HepG2 (cell line): ENCODE measurements around the gene FUT6. TPM values are rescaled to one million over a fixed set of nuclear protein-coding genes. Genes with fewer than 3 reads are reported as not detected.
"Not testable (repeated sequence)": the region's sequence is repeated elsewhere in the genome, so short reads cannot be mapped to it uniquely, and the experiment has no call there.

Experiments
- ATAC-seq: fragments of 200-7000 bp; cut with Tn5 transposase; 3 replicates; pipeline ENCODE4 v1.9.1; 2020; ENCODE audit warnings: mild to moderate bottlenecking, moderate library complexity
- BruUV-seq: library from RNA; stranded (reverse); fragments of 400-500 nt; replicated peaks from 2 replicates; lab custom pipeline; 2021; lab: Mats Ljungman, UMichigan
- CTCF ChIA-PET: fragments of 300-600 bp; formaldehyde crosslinking; extraction: SDS; loops from one replicate; lab custom pipeline; 2021; ENCODE audit warnings: low total read pairs, inconsistent platforms, low intra/inter-chr PET ratio; lab: Yijun Ruan, JAX
- POLR2A ChIA-PET: fragments of 350-600 bp; sonication (Branson Sonifier 250); formaldehyde crosslinking; loops from one replicate; lab custom pipeline; 2020; ENCODE audit warnings: antibody characterized with exemption, inconsistent platforms; lab: Yijun Ruan, JAX
- DNase-seq: peaks from one replicate; pipeline ENCODE4 v3.0.0-alpha.2; 2015; ENCODE audit warnings: low spot score
- FAIRE-seq: peaks from 3 replicates; lab custom pipeline; 2011; peaks lifted over from hg19 to GRCh38; lab: Jason Lieb, UNC
- H2AFZ ChIP-seq: one replicate; pipeline ENCODE4 v1.6.1; 2011; ENCODE audit warnings: low read length, inconsistent platforms
- H3K27ac ChIP-seq: fragments of 300-600 bp; 3 replicates; pipeline ENCODE4 v1.8.0; 2011; ENCODE audit warnings: mixed run types, mild to moderate bottlenecking, mixed read lengths, low read length, inconsistent platforms; ENCODE audit not compliant: insufficient read depth; ENCODE audit errors: extremely low read length
- H3K27me3 ChIP-seq, 2 experiments: fragments of 200-600 bp in 1 of 2; 2 replicates in 1 of 2; 3 replicates in 1 of 2; pipeline versions ENCODE4 v1.6.0 to v1.8.0; 2011; ENCODE audit warnings: low read length in 2 of 2, mild to moderate bottlenecking in 2 of 2, moderate library complexity in 2 of 2, inconsistent platforms in 1 of 2; ENCODE audit not compliant: insufficient read depth in 2 of 2, control insufficient read depth in 1 of 2
- H3K36me3 ChIP-seq, 2 experiments: fragments of 200-600 bp in 1 of 2; replicated peaks in 1 of 2; 2 replicates in 1 of 2; 3 replicates in 1 of 2; pipeline versions ENCODE4 v1.5.1 to v1.8.0; 2011; ENCODE audit warnings: low read length in 2 of 2, inconsistent platforms in 1 of 2; ENCODE audit not compliant: insufficient read depth in 2 of 2, control insufficient read depth in 1 of 2
- H3K4me1 ChIP-seq: 2 replicates; pipeline ENCODE4 v1.5.1; 2012; ENCODE audit warnings: low read length, inconsistent platforms; ENCODE audit not compliant: insufficient read depth
- H3K4me2 ChIP-seq: 2 replicates; pipeline ENCODE4 v1.6.0; 2011; ENCODE audit warnings: low read depth, low read length, inconsistent platforms
- H3K4me3 ChIP-seq, 3 experiments: fragments of 200-600 bp in 1 of 3; sonication (generic), shearing (Covaris generic) in 1 of 3; replicated peaks in 1 of 3; 2 replicates each; pipeline ENCODE4 v1.5.1; 2011 to 2016; ENCODE audit warnings: low read length in 3 of 3, inconsistent platforms in 2 of 3, low read depth in 2 of 3, mild to moderate bottlenecking in 2 of 3, control low read depth in 1 of 3, mixed read lengths in 1 of 3; ENCODE audit not compliant: insufficient read depth in 1 of 3
- H3K79me2 ChIP-seq: one replicate; pipeline ENCODE4 v1.6.1; 2011; ENCODE audit warnings: low read length, inconsistent platforms; ENCODE audit not compliant: insufficient read depth
- H3K9ac ChIP-seq: 2 replicates; pipeline ENCODE4 v1.6.0; 2011; ENCODE audit warnings: mild to moderate bottlenecking, low read depth, low read length, inconsistent platforms; ENCODE audit not compliant: insufficient read depth
- H3K9me3 ChIP-seq: 2 replicates; pipeline ENCODE4 v1.5.1; 2012; ENCODE audit warnings: mild to moderate bottlenecking, low read length
- H4K20me1 ChIP-seq: 2 replicates; pipeline ENCODE4 v1.6.0; 2011; ENCODE audit warnings: inconsistent platforms, mild to moderate bottlenecking, low read length, moderate library complexity; ENCODE audit not compliant: insufficient read depth
- WGBS: methylation state at CpG from one replicate; pipeline ENCODE4 v1.1.6; 2017; ENCODE audit warnings: low lambda C conversion rate; 5-methylcytosine and 5-hydroxymethylcytosine counted together
- in situ Hi-C: cut with HindIII; loops from 2 replicates; pipeline ENCODE4 v1.10.0; 2017; ENCODE audit warnings: low pct_unique_long_range_greater_than_20kb; ENCODE audit not compliant: extremely low pct_ligation_motif_present
- intact Hi-C: fragments of 100-400 bp; cut with micrococcal nuclease; formaldehyde crosslinking; loops from one replicate; pipeline ENCODE4 v1.10.0; 2022; ENCODE audit not compliant: unreplicated experiment
- polyA plus RNA-seq, 8 experiments: library from polyadenylated mRNA; depleted of rRNA in 3 of 8; stranded (reverse) in 7 of 8; unstranded in 1 of 8; fragments of >200 nt; fragmentation: Illumina TruSeq in 4 of 8; extraction: Trizol in 4 of 8; gene quantifications; 2 replicates each; pipeline versions ENCODE4 v1.2.1 to v1.2.3, GENCODE V29; 2011 to 2016; ENCODE audit warnings: low read depth in 4 of 8, missing spikeins in 1 of 8, mixed read lengths in 1 of 8; ENCODE audit not compliant: insufficient read depth in 1 of 8
- total RNA-seq, 5 experiments: library from RNA; depleted of rRNA; stranded (reverse); fragments of >200 nt; fragmentation: Illumina TruSeq; extraction: Trizol; gene quantifications; 2 replicates each; pipeline ENCODE4 v1.2.3, GENCODE V29; 2016; ENCODE audit warnings: low read depth in 1 of 5
- TF ChIP-seq, protein P1 (sequence below): sonication (generic); formaldehyde crosslinking; IDR thresholded peaks from 2 replicates; pipeline ENCODE4 v1.4.0; 2020; ENCODE audit warnings: low read depth, mild to moderate bottlenecking, missing genetic modification reagents

Gene FUT6
- total and polyA plus RNA-seq, 2 of the 13 experiments (the other 11 are each of a cell fraction or from before 2014, with no cell fraction given): 8.2 to 27.7 TPM

DNA sequence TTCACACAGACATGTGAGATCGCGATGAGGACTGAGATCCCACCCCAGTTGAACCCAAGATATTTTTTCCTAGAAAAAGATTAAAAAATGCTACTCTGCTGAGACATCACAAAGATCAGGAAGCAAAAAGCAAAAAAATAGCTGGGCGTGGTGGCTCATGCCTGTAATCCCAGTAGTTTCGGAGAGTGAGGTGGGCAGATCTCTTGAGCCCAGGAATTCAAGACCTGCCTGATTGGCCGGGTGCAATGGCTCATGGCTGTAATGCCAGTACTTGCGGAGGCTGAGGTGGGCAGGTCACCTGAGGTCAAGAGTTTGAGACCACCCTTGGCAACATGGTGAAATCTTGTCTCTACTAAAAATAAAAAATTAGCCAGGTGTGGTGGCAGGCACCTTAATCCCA lies 10.7 kb upstream of the FUT6 start:
- intact Hi-C loops (no loop called here), in situ Hi-C loops (no loop called here)
- TF ChIP-seq, protein P1, sequence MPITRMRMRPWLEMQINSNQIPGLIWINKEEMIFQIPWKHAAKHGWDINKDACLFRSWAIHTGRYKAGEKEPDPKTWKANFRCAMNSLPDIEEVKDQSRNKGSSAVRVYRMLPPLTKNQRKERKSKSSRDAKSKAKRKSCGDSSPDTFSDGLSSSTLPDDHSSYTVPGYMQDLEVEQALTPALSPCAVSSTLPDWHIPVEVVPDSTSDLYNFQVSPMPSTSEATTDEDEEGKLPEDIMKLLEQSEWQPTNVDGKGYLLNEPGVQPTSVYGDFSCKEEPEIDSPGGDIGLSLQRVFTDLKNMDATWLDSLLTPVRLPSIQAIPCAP (CRISPR knock-in tag): no peak
- H3K9me3 ChIP-seq: no peaks in the 10 kb centered on the region
- ATAC-seq: no peak
- no peak overlapping the region for H3K27ac ChIP-seq
- no peaks in the 10 kb centered on the region for H4K20me1 ChIP-seq
- CTCF ChIA-PET: no interaction called here
- H3K4me3 ChIP-seq: no peak overlapping the region
- H3K4me2 ChIP-seq: no peak overlapping the region
- H3K79me2 ChIP-seq: no peaks in the 10 kb centered on the region
- no peak overlapping the region for H2AFZ ChIP-seq
- DNase-seq: no peak
- BruUV-seq: no TSS peak
- peaks cover 26% of the 10 kb centered on the region for H3K4me1 ChIP-seq
- POLR2A ChIA-PET: interaction anchor here (3.2 kb wide), 1 partner anchor 11 kb away, joined by 11 read pairs; the partner anchor contains the start of gene FUT6
- FAIRE-seq: no peak
- H3K9ac ChIP-seq: no peak overlapping the region
- H3K27me3 ChIP-seq: 0 out of 5 replicates have a peak, but pooled peaks cover 0 to 2% of the 10 kb centered on the region in 2 experiments
- 80% methylated on average over 6 of the region's 6 CpGs for WGBS
- no peaks in the 10 kb centered on the region for H3K36me3 ChIP-seq

GRCh38 chr19:5848621-5849020 lies 9.1 kb upstream of the FUT6 start:
- ATAC-seq, H3K27me3 ChIP-seq, CTCF ChIA-PET, H3K36me3 ChIP-seq, H3K4me2 ChIP-seq, intact Hi-C loops, in situ Hi-C loops, H3K27ac ChIP-seq, H3K9ac ChIP-seq, H4K20me1 ChIP-seq, DNase-seq, BruUV-seq, H2AFZ ChIP-seq, H3K79me2 ChIP-seq, H3K9me3 ChIP-seq, FAIRE-seq, H3K4me3 ChIP-seq: not testable (repeated sequence)
- POLR2A ChIA-PET: interaction anchor here (3.2 kb wide), 1 partner anchor 9 kb away, joined by 11 read pairs; the partner anchor contains the start of gene FUT6
- H3K4me1 ChIP-seq: peaks cover 33% of the 10 kb centered on the region
- 38% methylated on average over 5 of the region's 5 CpGs for WGBS

- CTCF ChIA-PET, H3K4me3 ChIP-seq, H3K79me2 ChIP-seq, H4K20me1 ChIP-seq, H3K4me2 ChIP-seq, H2AFZ ChIP-seq, H3K9me3 ChIP-seq, ATAC-seq, BruUV-seq, H3K27ac ChIP-seq, in situ Hi-C loops, DNase-seq, H3K27me3 ChIP-seq, POLR2A ChIA-PET, FAIRE-seq, H3K36me3 ChIP-seq, intact Hi-C loops, H3K9ac ChIP-seq: not testable (repeated sequence)
- H3K4me1 ChIP-seq: peaks cover 33% of the 10 kb centered on the region
- WGBS: 63% methylated on average over 10 of the region's 10 CpGs
Observed at GRCh38 chr19:5847846-5848245, 8.3 kb upstream of the FUT6 start.
